GM18511 (cell line): ENCODE measurements around the gene CFAP410.
"Not testable (repeated sequence)": the region's sequence is repeated elsewhere in the genome, so short reads cannot be mapped to it uniquely, and the experiment has no call there.

Experiments
- ATAC-seq: cut with Tn5 transposase; IDR thresholded peaks from one replicate; pipeline ENCODE4 v1.9.1; 2021; ENCODE audit warnings: mild to moderate bottlenecking, moderate library complexity; ENCODE audit not compliant: unreplicated experiment

The CFAP410 gene

GRCh38 chr21:44370027-44370735 is 31.0 kb upstream of the CFAP410 start:
- no peak for ATAC-seq

- ATAC-seq = no peak
These were observed 29.7 kb upstream of the CFAP410 start for GRCh38 chr21:44368711-44369446.

GRCh38 chr21:44366586-44367211 is 27.5 kb upstream of the CFAP410 start:
- ATAC-seq = no peak

- ATAC-seq = no peak
These were observed 26.9 kb upstream of the CFAP410 start for GRCh38 chr21:44365967-44366585.

GRCh38 chr21:44365251-44365966 is 26.2 kb upstream of the CFAP410 start:
- ATAC-seq = no peak

GRCh38 chr21:44364151-44365053 is 25.2 kb upstream of the CFAP410 start:
- no peak for ATAC-seq

GRCh38 chr21:44363278-44363677 is 24.1 kb upstream of the CFAP410 start:
- ATAC-seq = no peak

- ATAC-seq = not testable (repeated sequence)
These were observed 22.7 kb upstream of the CFAP410 start for GRCh38 chr21:44361903-44362302.

GRCh38 chr21:44360159-44360558 is 21.0 kb upstream of the CFAP410 start:
- no peak for ATAC-seq

GRCh38 chr21:44359396-44359795 is 20.2 kb upstream of the CFAP410 start:
- ATAC-seq = no peak

GRCh38 chr21:44357064-44357837 is 18.1 kb upstream of the CFAP410 start:
- no peak for ATAC-seq

GRCh38 chr21:44356636-44357035 is 17.4 kb upstream of the CFAP410 start:
- ATAC-seq = no peak

- no peak for ATAC-seq
These were observed 17.0 kb upstream of the CFAP410 start for GRCh38 chr21:44356160-44356559.

- no peak for ATAC-seq
These were observed 15.9 kb upstream of the CFAP410 start for GRCh38 chr21:44354775-44355771.

GRCh38 chr21:44354001-44354405 is 14.8 kb upstream of the CFAP410 start:
- ATAC-seq = peak; percentile 22

- ATAC-seq = peak; percentile 54
These were observed 14.2 kb upstream of the CFAP410 start, which contains the start of gene TRPM2 for GRCh38 chr21:44353191-44353970. Gene TRPM2, plus strand, starts transcription at chr21:44353621. Its CDS starts 80 bp downstream, at chr21:44353701.
